Mesodermal cell (in vitro differentiated cells): ENCODE measurements around the gene TPD52L1.

ENCODE experiments used
- H3K27ac ChIP-seq: 2 replicates; pipeline ENCODE4 v1.7.0; 2013; ENCODE audit warnings: mild to moderate bottlenecking, low read depth, low read length, moderate library complexity; ENCODE audit not compliant: severe bottlenecking
- H3K36me3 ChIP-seq: 2 replicates; pipeline ENCODE4 v1.7.1; 2013; ENCODE audit warnings: mild to moderate bottlenecking, low read length, moderate library complexity; ENCODE audit not compliant: control insufficient read depth, insufficient read depth
- H3K4me1 ChIP-seq: one replicate; pipeline ENCODE4 v1.7.1; 2013; ENCODE audit warnings: mild to moderate bottlenecking, low read length; ENCODE audit not compliant: insufficient read depth, control insufficient read depth, poor library complexity, severe bottlenecking
- H3K4me3 ChIP-seq: 2 replicates; pipeline ENCODE4 v1.7.0; 2013; ENCODE audit warnings: low read length, control low read depth, mild to moderate bottlenecking; ENCODE audit not compliant: insufficient read depth, poor library complexity, severe bottlenecking; ENCODE audit errors: extremely low read depth
- H3K9me3 ChIP-seq: 2 replicates; pipeline ENCODE4 v1.7.1; 2013; ENCODE audit warnings: mild to moderate bottlenecking, low read length, moderate library complexity; ENCODE audit not compliant: control insufficient read depth
- WGBS, 2 experiments: methylation state at CpG; one replicate each; pipeline ENCODE4 v1.1.5; 2013; ENCODE audit warnings: missing lambda C conversion rate in 2 of 2; ENCODE audit not compliant: insufficient coverage in 2 of 2; 5-methylcytosine and 5-hydroxymethylcytosine counted together

Gene TPD52L1

DNA sequence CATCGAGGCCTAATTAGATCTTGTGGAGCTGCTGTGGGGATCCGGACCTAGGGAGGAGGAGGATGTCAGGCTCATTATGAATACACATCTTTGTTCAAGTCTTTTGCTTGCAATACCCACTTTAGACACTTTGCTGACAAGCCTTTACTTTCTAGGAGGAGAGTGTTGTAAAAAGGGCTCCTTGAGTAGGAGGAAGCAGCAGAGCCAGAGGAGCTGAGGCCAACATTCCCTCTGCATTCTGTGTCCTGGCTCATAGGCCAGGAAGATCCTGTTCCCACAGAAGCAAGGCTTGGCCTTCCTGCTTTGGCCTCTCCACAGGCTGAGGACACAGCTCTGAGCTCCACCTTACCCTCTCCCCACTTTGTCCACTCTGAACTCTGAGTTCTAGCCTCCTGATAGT is 67.1 kb downstream of the TPD52L1 start:
- H3K9me3 ChIP-seq = no peaks in the 10 kb centered on the region
- WGBS, 2 experiments = no CpG with 5 or more reads among the region's 2 CpGs
- no peaks in the 10 kb centered on the region for H3K4me1 ChIP-seq
- H3K27ac ChIP-seq = no peak overlapping the region
- no peak overlapping the region for H3K4me3 ChIP-seq
- H3K36me3 ChIP-seq = no peaks in the 10 kb centered on the region

DNA sequence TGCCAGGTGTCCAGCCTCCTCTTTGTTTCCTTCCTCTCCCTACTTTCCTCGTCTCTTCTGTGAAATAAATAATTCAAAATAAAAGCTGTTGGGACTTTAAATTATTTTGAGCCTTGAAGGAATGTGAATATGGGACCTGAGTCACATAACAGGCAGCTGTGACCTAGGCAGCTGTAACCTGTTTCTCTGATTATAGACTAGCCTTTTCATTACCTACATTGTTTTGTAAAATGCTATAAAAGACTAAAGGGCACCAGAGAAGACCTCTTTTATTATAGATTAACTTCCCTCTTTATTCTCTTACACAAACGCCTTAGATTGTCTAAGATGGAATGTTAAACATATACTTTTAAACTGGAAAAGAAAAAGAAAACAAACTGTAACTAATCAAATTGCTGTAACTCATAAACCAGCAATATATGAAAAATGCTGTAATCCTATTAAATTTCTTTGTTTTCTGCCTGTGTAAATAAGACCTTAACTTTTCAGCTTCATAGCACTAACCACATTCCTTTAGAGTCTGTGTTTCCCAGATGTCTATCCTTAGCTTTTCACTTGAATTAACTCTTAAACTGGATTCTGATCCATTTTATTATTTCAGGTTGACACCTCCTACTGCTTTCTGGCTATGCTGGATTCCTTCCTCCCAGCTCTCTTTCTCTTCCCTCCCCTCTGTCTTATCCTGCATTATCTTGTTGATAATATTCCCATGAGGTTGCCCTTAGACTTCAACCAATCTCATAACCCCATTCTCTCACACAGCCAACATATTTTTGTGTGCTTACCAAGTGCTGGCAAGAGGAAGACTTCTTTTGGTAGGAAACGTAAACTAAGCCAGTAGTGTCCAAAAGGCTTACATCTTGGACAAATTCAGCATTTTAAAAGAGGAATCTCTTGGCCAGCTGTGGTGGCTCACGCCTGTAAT is 69.2 kb downstream of the TPD52L1 start:
- 88 to 89% methylated on average over 2 of the region's 4 CpGs for WGBS, 2 experiments
- Histone ChIP-seq H3K9me3 (no peaks in the 10 kb centered on the region), H3K27ac (no peak overlapping the region), H3K4me3 (no peak overlapping the region), H3K36me3 (no peaks in the 10 kb centered on the region), H3K4me1 (no peaks in the 10 kb centered on the region)

DNA sequence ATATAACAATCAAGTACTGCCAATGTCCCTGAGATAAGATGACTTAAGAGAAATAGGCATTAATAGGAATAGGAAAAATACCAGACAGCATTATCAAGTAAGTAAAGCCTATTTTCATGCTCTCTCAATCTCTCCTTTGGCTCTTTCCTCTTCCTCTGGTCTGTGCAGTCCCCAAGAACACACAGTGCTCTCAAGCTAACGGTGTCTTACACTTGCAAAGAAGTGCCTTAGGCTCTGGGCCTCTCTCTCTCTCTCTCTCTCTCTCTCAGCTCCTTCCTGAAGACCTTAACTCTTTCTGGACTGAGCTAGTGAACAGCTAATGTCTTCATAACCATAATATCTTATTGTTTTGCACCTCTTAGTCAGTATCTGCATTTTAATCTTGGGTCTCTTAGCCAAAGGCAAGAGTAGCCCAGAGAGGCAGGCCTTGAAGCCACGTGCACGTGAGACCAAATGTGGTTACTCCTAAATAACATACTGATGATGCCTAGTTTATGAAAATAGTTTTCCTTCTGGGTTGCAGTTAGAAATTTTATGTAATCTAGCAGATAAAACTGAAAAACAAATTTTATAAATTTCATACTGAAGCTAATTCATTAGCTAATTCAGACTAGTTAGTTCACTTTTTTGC is 70.8 kb downstream of the TPD52L1 start:
- no peaks in the 10 kb centered on the region for H3K4me1 ChIP-seq
- 38 to 64% methylated on average over 1 of the region's 3 CpGs for WGBS, 2 experiments
- no peaks in the 10 kb centered on the region for H3K36me3 ChIP-seq
- no peak overlapping the region for H3K27ac ChIP-seq
- H3K9me3 ChIP-seq = no peaks in the 10 kb centered on the region
- H3K4me3 ChIP-seq = no peak overlapping the region

DNA sequence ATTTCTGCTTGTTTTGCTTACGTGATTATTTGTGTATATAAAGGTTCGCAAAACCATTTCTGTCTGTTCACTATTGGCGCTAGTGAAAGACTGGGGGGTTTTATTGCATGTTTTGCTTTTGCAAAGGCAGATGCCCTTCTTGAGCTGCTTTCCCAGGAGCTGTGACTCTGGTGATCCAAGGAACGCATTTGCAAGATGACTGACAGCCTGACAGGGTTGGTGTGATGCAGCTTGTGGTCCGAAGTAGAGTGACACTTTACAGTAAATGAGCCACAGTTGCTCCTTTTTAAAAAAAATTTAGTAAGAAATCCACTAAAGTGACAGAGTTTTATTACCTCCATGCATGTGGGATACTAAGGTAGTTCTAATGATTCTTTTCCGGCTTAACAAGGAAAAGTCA is 73.7 kb downstream of the TPD52L1 start:
- Histone ChIP-seq H3K4me1 (no peaks in the 10 kb centered on the region), H3K36me3 (no peaks in the 10 kb centered on the region), H3K27ac (no peak overlapping the region), H3K4me3 (no peak overlapping the region), H3K9me3 (no peaks in the 10 kb centered on the region)
- 90 to 95% methylated on average over 2 to 5 of the region's 6 CpGs for WGBS, 2 experiments

DNA sequence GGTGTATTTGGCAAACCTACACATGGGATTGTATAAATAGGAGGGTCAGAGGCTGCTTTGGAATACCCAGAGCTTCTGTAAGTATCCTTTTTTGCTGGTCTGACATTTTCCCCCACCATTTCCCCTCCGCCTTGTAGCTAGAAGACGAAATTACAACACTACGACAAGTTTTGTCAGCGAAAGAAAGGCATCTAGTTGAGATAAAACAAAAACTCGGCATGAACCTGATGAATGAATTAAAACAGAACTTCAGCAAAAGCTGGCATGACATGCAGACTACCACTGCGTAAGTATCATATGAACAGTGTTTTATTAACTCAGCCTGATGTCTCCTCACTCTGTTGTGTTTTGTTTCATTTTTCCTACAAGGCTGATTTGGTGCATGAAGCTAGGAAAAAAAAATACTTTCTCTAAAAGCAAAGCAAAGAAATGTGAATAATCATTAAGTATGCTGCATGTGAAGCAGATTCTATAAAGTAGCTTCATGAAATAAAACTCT is 75.5 kb downstream of the TPD52L1 start:
- WGBS, 2 experiments = 77 to 88% methylated on average over 5 to 6 of the region's 6 CpGs
- H3K9me3 ChIP-seq = no peaks in the 10 kb centered on the region
- H3K36me3 ChIP-seq = no peaks in the 10 kb centered on the region
- H3K27ac ChIP-seq = no peak overlapping the region
- no peak overlapping the region for H3K4me3 ChIP-seq
- no peaks in the 10 kb centered on the region for H3K4me1 ChIP-seq

DNA sequence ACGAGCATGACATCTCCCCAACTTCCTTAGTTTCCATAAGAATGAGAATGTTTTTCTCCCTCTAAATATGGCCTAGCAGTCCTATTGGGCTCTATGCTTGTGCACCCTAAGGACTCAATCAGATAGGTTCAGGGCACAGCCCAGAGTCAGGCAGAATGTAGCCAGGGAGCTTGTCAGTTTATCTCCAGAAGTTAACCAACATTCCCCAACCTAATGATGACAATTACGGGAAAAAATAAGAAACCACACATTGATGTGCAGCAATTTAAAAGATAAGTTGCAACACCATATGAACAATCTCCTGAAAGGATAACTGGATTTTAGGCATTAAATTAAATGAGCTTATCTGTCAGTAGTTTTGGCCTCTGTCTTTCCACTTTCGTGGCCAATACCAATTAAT is 77.1 kb downstream of the TPD52L1 start:
- Histone ChIP-seq H3K27ac (no peak overlapping the region), H3K9me3 (no peaks in the 10 kb centered on the region), H3K4me1 (no peaks in the 10 kb centered on the region), H3K4me3 (no peak overlapping the region), H3K36me3 (no peaks in the 10 kb centered on the region)
- WGBS, 2 experiments = 86 to 100% methylated on average over 1 to 2 of the region's 3 CpGs

DNA sequence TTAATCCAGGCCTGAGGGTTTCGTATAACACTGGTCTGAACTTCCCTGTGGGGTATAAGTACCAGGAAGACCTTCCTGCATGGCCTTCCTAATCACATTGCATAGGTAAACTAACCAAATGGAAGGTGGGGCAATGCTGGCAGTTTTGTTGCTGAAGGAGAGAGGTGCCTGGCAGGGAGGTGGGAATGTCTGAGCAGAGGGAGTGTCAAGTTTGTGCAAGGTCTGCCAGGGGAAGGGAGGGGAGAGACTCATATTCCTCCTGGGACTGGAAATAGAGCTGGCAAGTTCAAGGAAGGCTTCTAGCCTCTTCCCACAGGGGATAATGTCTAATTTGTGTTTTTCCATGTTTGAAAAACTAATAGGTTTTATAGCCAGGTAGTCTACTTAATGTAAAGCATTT is 77.6 kb downstream of the TPD52L1 start:
- H3K27ac ChIP-seq = no peak overlapping the region
- no peak overlapping the region for H3K4me3 ChIP-seq
- H3K9me3 ChIP-seq = no peaks in the 10 kb centered on the region
- 80% methylated on average over 1 of the region's 1 CpG; no CpG with 5 or more reads in 1 of the 2 experiments for WGBS, 2 experiments
- H3K4me1 ChIP-seq = no peaks in the 10 kb centered on the region
- H3K36me3 ChIP-seq = no peaks in the 10 kb centered on the region

DNA sequence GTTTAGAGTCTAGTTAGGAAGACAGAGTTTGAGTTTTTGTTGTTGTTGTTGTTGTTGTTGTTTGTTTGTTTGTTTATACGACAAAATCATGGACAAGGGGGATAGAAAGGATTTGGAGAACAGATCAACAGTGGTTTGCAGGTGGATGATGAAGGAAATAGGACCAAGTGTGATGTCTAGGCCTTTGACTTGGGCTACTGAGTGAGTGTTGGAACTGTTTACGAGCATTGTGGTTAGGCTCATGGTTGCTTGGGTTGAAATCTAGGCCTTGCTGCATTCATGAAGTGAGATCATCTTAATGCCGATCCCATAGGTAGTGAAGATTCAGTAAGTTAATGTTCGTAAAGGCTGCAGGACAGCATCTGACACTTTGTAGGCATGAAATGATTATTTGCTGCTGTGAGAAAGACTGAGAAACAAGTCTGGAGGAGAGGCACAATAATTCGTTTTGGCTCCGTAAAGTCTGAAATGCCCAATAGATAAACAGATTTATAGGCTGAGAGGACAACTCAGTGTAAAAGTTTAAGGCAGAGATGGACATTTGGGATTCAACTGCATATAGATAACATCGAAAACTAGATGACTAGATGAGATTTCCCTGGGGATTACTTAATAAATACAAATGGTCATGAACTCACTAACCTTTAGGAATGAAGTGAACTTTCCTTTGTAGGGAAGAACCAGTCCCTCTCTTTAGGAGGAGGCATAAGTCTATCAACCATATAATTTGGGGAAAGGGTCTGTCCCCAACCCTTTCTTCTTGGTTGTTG is 78.2 kb downstream of the TPD52L1 start:
- H3K27ac ChIP-seq = no peak overlapping the region
- H3K4me3 ChIP-seq = no peak overlapping the region
- 78 to 88% methylated on average over 6 of the region's 7 CpGs for WGBS, 2 experiments
- no peaks in the 10 kb centered on the region for H3K36me3 ChIP-seq
- no peaks in the 10 kb centered on the region for H3K9me3 ChIP-seq
- H3K4me1 ChIP-seq = no peaks in the 10 kb centered on the region

DNA sequence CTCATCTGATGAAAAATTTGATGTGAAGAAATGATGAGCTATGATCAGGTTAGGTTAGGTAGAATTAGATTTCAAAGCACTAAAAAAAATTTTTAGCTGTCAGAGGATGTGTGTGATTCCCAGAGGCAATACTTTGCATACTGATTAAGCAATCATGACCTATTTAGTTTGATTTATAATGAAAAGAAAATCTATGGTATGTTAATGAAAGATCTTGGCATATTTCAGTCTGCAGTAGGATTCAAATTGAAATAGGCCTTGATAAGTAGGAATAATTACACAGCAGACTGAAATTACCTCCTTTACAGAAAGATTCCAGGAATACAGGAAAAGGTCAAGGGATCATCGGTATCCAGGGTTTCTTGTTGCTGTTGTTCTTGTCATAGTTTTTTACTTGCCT is 78.9 kb downstream of the TPD52L1 start:
- H3K27ac ChIP-seq = no peak overlapping the region

DNA sequence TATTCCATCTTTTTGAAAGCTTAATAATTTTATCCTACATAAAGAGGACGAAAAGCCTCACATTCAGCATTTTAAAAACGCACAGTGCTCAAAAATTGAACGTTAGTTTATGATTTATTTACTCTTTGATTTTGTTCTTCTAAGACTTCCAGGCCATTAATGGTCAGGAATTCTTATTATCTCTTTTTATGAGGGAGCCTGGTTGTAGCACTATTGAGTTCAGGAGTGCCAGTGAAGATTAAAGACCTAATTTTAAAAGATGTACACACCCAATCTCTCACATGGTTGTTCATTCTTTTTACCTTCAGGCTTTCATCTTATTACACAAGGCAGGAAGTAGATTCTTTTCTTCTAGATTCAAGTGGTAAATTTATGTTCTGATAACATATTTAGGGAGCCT is 79.6 kb downstream of the TPD52L1 start:
- no peaks in the 10 kb centered on the region for H3K4me1 ChIP-seq
- no CpG with 5 or more reads among the region's 3 CpGs for WGBS, 2 experiments
- no peak overlapping the region for H3K27ac ChIP-seq

More for the DNA sequence above, 78.9 kb downstream of the TPD52L1 start:
- WGBS, 2 experiments = no CpG with 5 or more reads among the region's 1 CpG
- no peaks in the 10 kb centered on the region for H3K4me1 ChIP-seq
- H3K9me3 ChIP-seq = no peaks in the 10 kb centered on the region
- no peak overlapping the region for H3K4me3 ChIP-seq
- no peaks in the 10 kb centered on the region for H3K36me3 ChIP-seq

More for the DNA sequence above, 79.6 kb downstream of the TPD52L1 start:
- Histone ChIP-seq H3K36me3 (no peaks in the 10 kb centered on the region), H3K4me3 (no peak overlapping the region), H3K9me3 (no peaks in the 10 kb centered on the region)
